KOPT-K1 (cell line): ENCODE results near the gene FAM13B.
"Not testable (repeated sequence)": the region's sequence is repeated elsewhere in the genome, so short reads cannot be mapped to it uniquely, and the experiment has no call there.

ENCODE experiments used
- H3K27ac ChIP-seq: fragments of 200-600 bp; sonication (generic); 2 replicates; pipeline ENCODE4 v1.5.1; 2016; ENCODE audit warnings: antibody characterized with exemption, mild to moderate bottlenecking, low read depth, low read length; ENCODE audit not compliant: poor library complexity, severe bottlenecking
- H3K36me3 ChIP-seq: fragments of 200-600 bp; sonication (generic); 2 replicates; pipeline ENCODE4 v1.5.1; 2017; ENCODE audit warnings: antibody characterized with exemption, mild to moderate bottlenecking, low read length, moderate library complexity; ENCODE audit not compliant: insufficient read depth
- H3K9me3 ChIP-seq: fragments of 200-600 bp; sonication (generic); 2 replicates; pipeline ENCODE4 v1.5.1; 2017; ENCODE audit warnings: antibody characterized with exemption, low read length, mild to moderate bottlenecking; ENCODE audit not compliant: insufficient read depth, poor library complexity, severe bottlenecking

The FAM13B gene

DNA sequence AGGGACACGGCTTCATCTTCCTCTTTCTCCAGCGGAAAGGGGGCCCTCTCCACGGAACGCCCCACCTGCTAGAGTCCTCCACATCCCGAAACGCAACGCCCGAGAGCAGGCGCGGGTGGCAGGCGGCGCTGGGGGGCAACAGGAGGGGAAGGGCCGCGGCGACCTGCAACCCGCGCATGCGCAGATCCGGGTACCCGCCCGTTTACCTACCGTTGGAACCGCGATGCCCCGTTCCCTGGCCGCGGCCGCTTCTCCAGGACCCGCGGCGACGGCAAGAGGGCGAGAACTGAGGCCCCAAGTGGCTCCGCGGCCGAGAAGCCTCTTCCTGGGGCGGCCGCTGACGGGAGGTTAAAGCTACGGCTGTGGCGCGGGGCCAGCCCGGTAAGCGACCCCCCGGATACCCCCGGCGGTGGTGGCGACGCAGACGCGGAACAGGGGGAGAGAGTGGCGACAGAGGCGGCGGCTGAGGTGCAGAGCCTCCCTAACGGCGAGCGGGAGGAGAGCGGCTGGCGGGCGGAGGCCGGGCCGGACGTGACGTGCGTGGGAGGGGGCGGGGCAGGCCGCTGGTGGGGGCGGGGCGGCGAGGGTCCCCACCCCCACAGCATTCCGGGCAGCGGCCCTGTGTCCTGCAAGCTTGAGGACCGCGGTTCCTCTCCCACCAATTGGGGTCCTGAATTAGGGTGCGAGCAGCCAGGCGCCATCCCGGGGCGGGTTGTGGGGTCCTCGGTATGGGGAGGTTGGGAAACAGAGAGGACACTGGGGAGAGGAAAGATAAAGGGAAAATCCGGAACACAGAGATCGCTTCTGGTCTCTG, at the start of gene FAM13B:
Gene FAM13B (minus strand): TSS at position 508 of the 814 bp plus-strand sequence. CDS start 13,968 bp downstream, outside the sequence.
- peaks cover 33% of the 10 kb centered on the region for H3K36me3 ChIP-seq
- peaks cover 6% of the 10 kb centered on the region for H3K9me3 ChIP-seq
- H3K27ac ChIP-seq: peak within 1 kb of the TSS; percentile 99

DNA sequence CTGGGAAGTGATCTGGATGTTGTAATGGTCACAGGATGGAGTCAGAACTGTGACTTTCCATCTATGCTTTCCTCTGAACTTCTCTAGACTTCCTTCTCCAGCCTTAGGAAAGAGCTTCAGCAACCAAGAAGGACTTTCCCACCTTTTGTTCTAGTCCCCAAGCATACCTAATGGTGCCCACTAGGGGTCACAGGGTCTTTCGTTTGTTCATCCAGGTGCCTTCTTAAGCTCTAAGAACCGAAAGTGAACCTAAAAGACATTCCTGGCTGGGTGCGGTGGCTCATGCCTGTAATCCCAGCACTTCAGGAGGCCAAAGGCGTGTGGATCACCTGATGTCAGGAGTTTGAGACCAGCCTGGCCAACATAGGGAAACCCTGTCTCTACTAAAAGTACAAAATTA, 49.2 kb upstream of the FAM13B start:
- Histone ChIP-seq H3K36me3 (no peaks in the 10 kb centered on the region), H3K9me3 (no peaks in the 10 kb centered on the region), H3K27ac (no peak overlapping the region)

DNA sequence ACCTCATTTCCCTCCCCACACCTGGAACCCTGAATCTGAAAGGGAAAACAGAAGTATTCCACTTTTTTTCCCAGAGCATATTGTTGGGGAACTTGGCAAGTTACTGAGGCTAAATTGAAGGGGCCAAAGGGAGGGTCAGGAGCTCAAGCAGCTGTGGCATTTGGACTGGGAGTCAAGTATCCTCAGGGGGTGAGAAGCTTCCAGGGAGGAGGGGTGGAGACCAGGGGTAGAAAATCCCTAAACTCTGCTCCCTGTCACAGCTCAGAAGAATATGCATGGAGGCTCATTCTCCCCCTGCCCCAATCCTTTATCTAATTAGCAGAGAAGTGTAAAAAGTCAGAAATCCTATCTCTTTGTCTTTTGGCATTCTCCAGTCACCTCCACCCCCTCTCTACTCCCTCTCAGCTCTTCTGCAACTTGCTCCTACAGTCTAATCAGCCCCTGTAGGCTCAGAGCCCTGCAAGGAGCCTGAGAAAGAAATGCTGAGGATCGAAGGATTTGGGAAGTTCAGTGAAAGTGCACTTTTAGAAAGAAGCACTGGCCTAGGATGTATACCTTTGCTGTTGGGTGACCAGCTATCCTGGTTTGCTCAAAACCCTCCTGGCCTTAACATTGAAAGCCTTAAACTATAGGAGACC, 45.2 kb upstream of the FAM13B start:
- Histone ChIP-seq H3K36me3 (no peaks in the 10 kb centered on the region), H3K27ac (no peak overlapping the region), H3K9me3 (no peaks in the 10 kb centered on the region)

DNA sequence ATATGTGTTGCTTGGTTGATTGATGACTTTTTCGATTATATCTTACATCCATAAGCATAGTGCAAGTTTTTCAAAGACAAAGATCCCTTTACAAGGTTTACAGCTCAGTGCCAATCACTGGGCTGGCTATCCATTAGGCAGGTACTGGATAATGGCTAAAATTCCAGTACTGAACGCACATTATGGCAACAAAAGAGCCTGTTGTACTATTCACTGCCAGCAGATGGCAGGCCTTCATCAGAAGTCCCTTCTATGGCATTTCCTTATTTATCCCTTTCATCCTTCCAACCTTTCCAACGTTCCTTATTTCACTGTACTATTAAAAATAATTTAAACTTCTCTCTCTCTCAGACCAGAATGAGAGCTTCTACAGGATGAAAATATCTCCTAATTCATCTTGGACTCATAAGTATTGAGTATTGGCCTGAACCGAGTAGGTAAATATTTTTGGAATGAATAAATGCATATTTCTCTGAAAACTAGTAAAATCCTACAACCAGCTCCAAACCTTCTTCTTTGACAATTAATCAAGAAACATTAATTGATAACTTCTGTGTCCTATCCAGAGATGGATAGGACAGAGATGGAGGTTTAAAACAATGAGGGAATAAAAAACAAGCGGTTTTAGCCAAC, 44.3 kb upstream of the FAM13B start:
- Histone ChIP-seq H3K36me3 (no peaks in the 10 kb centered on the region), H3K27ac (no peak overlapping the region), H3K9me3 (no peaks in the 10 kb centered on the region)

DNA sequence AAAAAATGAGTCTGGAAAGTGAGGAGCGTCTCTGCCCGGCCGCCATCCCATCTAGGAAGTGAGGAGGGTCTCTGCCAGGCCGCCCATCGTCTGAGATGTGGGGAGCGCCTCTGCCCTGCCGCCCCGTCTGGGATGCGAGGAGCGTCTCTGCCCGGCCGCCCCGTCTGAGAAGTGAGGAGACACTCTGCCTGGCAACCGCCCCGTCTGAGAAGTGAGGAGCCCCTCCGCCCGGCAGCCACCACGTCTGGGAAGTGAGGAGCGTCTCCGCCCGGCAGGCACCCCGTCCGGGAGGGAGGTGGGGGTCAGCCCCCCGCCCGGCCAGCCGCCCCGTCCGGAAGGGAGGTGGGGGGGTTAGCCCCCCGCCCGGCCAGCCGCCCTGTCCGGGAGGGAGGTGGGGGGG, 37.1 kb upstream of the FAM13B start:
- H3K9me3 ChIP-seq, H3K27ac ChIP-seq, H3K36me3 ChIP-seq: not testable (repeated sequence)

DNA sequence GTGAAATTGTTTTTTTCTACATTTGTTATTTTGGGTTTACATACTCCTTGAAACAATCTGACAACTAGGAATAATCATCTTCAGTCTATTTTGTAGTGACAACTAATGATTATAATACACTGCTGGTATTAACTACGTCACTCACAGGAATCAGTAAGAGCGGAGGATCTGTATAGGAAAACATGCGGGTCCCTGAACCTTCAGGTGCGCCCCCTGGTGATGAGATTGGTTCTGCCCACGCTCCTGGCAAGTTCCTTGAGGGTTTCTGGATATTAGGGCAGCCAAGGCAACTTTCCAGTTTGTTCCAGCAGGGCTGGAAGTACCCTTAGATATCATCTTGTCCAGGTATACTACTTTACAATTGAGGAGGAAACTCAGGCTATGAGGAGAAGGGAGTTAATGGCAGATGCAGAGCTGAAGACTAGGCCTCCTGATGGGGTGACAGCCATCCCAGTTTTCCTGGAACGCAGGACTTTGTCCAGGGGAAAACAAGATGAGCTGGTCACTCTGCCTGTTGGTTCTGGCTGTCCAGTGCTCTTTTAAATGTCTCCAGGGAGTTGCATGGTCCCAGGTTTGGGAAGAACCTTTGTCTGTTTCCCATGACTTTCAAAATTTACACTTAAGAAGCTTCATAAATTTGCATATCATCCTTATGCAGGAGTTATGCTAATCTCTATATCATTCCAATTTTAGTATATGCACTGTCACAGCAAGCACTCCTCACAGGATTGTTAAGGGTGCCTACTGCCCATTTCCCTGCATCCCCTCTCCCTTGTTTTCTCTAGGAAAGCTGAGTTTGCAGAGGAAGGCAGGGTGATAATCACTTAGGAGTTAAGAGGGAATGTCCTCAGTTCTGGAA, 36.1 kb upstream of the FAM13B start:
- Histone ChIP-seq H3K36me3 (no peaks in the 10 kb centered on the region), H3K9me3 (no peaks in the 10 kb centered on the region), H3K27ac (no peak overlapping the region)

DNA sequence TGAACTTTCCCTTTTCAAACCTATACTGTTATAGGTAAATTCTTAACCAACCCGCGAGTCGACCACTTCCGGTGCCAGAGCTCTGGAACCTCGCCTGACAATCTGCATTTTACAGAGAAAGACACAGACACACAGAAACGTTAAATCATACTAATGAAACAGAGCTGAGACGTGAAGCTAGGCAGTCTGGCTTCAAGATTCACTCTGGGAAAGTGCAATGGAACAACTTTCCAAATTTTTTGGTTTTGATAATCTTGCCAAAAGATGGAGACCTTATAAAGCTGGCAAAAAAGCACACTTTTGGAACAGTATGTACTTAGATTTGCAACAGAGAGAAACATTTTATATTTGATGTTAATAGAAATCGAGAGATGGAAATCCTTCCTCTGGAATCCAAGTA, 35.1 kb upstream of the FAM13B start:
- H3K9me3 ChIP-seq: no peaks in the 10 kb centered on the region
- H3K36me3 ChIP-seq: no peaks in the 10 kb centered on the region
- H3K27ac ChIP-seq: no peak overlapping the region

DNA sequence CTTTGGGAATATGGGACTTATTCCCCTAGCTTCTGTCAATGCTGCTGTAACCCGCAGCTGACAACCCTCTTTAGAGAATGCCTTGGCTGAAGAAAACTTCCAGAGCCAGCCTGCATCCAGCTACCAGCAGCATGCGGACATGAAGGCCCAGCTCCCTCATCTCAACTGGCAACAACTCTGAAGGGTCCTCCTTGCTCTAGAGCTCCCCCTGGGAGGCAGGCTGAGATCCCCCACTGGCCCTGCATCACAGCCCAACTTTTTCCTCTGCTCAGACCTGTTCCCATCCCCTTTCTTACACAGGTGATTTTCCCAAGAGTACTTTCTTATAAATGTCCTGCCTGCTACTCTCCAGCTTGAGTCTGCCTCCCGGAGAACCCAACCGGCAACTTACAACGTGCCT, 32.2 kb upstream of the FAM13B start:
- Histone ChIP-seq H3K36me3 (no peaks in the 10 kb centered on the region), H3K9me3 (no peaks in the 10 kb centered on the region), H3K27ac (no peak overlapping the region)

DNA sequence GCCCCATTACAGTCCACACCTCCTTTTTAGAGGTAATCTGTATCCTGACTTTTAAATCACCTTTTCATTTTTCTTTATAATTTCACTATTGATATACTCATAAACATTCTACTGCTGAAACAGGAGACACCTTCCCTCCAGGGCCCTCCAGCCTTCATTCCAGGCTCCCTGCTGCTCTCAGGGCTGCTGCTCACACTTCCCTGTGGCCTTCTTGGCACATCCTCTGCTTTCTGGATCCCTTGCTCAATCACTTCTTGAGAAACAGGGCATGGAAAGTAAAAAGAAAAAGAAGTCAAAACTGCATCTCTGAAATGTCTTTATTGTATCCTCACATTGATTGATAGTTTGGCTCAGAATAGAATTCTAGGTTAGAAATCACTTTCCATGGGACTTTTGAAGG, 31.6 kb upstream of the FAM13B start:
- no peaks in the 10 kb centered on the region for H3K9me3 ChIP-seq
- H3K27ac ChIP-seq: no peak overlapping the region
- no peaks in the 10 kb centered on the region for H3K36me3 ChIP-seq

DNA sequence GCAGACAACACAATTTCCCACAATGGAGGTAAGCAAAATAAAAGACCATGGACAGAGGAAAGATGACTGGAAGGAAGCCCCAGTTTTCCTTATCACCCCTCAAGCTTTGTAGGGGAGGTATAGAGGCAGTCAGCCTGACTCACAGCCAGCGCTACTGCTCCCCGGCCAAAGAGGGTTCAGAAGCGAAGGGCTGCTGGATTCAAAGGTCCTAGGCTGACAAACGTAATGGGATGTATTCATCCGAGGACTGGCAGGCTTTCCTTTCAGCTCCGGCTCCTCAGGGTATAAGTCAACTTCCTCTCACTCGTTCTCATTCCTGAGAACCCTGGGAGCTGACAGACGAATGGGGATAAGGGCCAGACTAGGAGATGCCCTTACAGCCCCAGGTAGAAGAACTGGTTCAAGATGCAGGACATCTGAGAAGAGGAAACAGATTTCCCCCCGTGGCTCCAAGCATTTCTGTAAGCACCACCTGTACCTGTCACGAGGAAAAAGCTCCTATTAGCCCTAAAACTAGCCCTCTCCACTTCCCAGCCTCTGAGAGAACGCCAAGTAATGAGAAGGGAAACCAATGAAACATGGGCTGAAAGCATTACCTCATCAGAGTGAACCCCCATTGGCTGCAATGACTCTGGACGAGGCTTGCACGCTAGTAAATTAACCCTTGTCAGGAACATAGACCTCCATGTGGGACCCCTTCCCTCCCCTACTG, 22.1 kb upstream of the FAM13B start:
- Histone ChIP-seq H3K36me3 (no peaks in the 10 kb centered on the region), H3K27ac (no peak overlapping the region), H3K9me3 (no peaks in the 10 kb centered on the region)

DNA sequence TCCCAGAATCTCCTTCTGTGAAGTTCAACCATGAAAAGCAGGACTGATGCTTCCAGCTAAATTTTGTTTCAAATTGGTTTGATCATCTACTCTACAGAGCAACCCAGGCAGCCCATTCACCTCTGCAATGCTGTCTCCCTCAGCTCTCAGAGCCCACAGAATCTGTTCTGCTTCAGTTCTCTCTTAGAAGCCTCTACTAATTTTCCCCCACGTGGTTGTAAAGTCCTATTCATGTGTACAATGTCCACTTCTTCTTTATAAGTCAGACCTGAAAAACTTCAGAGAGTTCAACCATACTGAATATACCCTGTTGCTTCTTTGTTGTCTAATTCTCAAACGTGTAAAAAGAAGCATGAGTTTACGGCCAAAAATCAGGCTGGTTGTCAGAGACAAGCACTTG, 21.3 kb upstream of the FAM13B start:
- H3K9me3 ChIP-seq: no peaks in the 10 kb centered on the region
- H3K36me3 ChIP-seq: no peaks in the 10 kb centered on the region
- H3K27ac ChIP-seq: no peak overlapping the region

DNA sequence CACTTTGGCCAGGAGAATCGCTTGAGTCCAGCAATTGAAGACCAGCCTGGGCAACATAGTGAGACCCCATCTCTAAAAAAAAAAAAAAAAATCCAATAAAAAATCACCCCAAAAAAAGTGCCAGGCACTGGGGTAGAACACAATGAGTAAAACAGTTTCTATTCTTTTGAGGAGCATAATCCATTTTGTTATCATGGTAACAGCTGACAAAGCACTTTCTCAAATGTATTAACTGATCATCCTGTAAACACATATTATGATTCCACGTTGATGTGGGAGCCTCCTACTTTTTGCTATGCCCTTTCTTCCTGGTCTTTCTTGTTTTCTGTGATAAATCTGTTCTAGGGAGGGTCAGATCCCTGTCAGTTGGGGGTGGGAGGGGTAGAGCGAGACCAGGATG, 20.7 kb upstream of the FAM13B start:
- Histone ChIP-seq H3K36me3 (no peaks in the 10 kb centered on the region), H3K9me3 (no peaks in the 10 kb centered on the region), H3K27ac (no peak overlapping the region)

DNA sequence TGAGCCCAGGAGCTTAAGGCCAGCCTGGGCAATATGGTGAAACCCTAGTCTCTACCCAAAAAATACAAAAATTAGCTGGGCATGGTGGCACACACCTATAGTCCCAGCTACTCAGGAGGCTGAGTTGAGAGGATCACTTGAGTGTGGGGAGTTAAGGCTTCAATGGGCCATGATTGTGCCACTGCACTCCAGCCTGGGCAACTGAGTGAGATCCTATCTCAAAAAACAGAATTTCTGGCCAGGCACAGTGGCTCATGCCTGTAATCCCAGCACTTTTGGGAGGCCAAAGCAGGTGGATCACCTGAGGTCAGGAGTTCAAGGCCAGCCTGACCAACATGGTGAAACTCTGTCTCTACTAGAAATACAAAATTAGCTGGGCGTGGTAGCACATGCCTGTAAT, 19.8 kb upstream of the FAM13B start:
- not testable (repeated sequence) for H3K36me3 ChIP-seq, H3K9me3 ChIP-seq, H3K27ac ChIP-seq

DNA sequence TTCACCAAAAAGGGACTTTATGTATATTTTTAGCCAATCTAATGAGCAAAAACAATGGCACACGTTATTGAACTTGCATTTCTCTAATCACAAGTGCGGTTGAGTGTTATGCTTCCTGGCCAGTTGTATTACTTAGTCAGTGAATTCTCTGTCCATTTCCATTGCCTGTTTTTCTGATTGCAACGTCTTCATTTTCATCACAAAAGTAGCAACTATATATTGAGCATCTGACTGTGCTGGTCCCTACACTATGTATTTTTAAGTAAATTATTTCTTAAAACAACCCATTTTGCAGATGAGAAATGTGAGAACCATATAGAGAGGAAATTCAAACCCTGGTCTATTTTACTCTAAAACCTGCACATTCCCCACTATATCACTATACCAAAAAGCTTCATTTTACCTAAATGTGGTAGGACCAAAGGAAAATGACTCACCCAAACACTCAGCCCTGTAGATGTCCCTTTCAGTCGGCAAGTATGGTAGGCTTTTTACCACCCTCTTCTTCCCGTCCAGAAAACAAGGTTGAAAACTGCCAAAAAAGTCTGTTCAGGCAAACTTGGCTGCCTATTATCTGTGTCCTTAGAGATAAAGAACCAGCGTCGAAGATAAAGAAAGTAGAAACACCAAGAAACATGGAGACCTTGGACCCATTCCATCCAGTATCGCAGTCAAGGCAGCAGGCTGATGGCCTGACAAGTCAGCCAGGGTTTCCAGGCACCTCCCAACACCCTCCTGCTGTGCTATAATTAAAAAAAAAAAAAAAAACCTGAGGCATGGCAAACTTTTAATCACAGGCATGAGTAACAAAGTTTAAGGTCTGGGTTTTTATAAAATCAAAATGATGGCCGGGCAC, 18.8 kb upstream of the FAM13B start:
- Histone ChIP-seq H3K9me3 (no peaks in the 10 kb centered on the region), H3K36me3 (no peaks in the 10 kb centered on the region), H3K27ac (no peak overlapping the region)
